BE2C (cell line): ENCODE measurements around the gene CILP2.

ENCODE experiments used
- DNase-seq: peaks from one replicate; pipeline ENCODE4 v3.0.0-alpha.2; 2020
- H3K27me3 ChIP-seq: fragments of 250-450 bp; sonication (Bioruptor Pico); 2 replicates; pipeline ENCODE4 v1.5.1; 2020; ENCODE audit warnings: mild to moderate bottlenecking
- H3K36me3 ChIP-seq: fragments of 250-450 bp; sonication (Bioruptor Pico); 2 replicates; pipeline ENCODE4 v1.5.1; 2020; ENCODE audit warnings: mild to moderate bottlenecking
- H3K4me1 ChIP-seq: fragments of 250-450 bp; sonication (Bioruptor Pico); 2 replicates; pipeline ENCODE4 v1.5.1; 2020
- H3K4me3 ChIP-seq: 2 replicates; pipeline ENCODE4 v1.5.1; 2011; ENCODE audit warnings: low read depth, low read length
- H3K9me3 ChIP-seq: fragments of 250-450 bp; sonication (Bioruptor Pico); 2 replicates; pipeline ENCODE4 v1.5.1; 2020
- CTCF ChIP-seq: IDR thresholded peaks from 2 replicates; pipeline ENCODE4 v1.5.1; 2012; ENCODE audit warnings: mild to moderate bottlenecking, low read depth, low read length

CILP2 gene

GRCh38 chr19:19541616-19542015 lies 3.6 kb downstream of the CILP2 start:
- H3K36me3 ChIP-seq, result no peaks in the 10 kb centered on the region
- no peak for DNase-seq
- no peak for TF ChIP-seq CTCF
- no peaks in the 10 kb centered on the region for H3K4me1 ChIP-seq
- H3K27me3 ChIP-seq, result peaks cover 14% of the 10 kb centered on the region
- H3K4me3 ChIP-seq, result no peak overlapping the region
- peaks cover 3% of the 10 kb centered on the region for H3K9me3 ChIP-seq

- no peak for DNase-seq
- Histone ChIP-seq H3K27me3 (peaks cover 11% of the 10 kb centered on the region), H3K4me3 (no peak overlapping the region), H3K36me3 (no peaks in the 10 kb centered on the region), H3K9me3 (peaks cover 3% of the 10 kb centered on the region), H3K4me1 (no peaks in the 10 kb centered on the region)
- no peak for TF ChIP-seq CTCF
Measured at GRCh38 chr19:19542507-19542906, 4.4 kb downstream of the CILP2 start.

- no peak for DNase-seq
- Histone ChIP-seq H3K4me1 (no peaks in the 10 kb centered on the region), H3K27me3 (peaks cover 5% of the 10 kb centered on the region), H3K4me3 (no peak overlapping the region), H3K36me3 (no peaks in the 10 kb centered on the region), H3K9me3 (peaks cover 3% of the 10 kb centered on the region)
- no peak for TF ChIP-seq CTCF
Measured at GRCh38 chr19:19543101-19543500, 5.0 kb downstream of the CILP2 start.

GRCh38 chr19:19543640-19544039 lies 5.6 kb downstream of the CILP2 start:
- no peak for TF ChIP-seq CTCF
- peaks cover 3% of the 10 kb centered on the region for H3K9me3 ChIP-seq
- no peak overlapping the region for H3K4me3 ChIP-seq
- no peaks in the 10 kb centered on the region; the same call in none of the 2 replicates for H3K27me3 ChIP-seq
- no peaks in the 10 kb centered on the region for H3K36me3 ChIP-seq
- H3K4me1 ChIP-seq, result no peaks in the 10 kb centered on the region
- DNase-seq, result no peak

- peaks cover 3% of the 10 kb centered on the region for H3K9me3 ChIP-seq
- H3K36me3 ChIP-seq, result no peaks in the 10 kb centered on the region
- H3K27me3 ChIP-seq, result no peaks in the 10 kb centered on the region
- DNase-seq, result no peak
- H3K4me1 ChIP-seq, result no peaks in the 10 kb centered on the region
- no peak overlapping the region for H3K4me3 ChIP-seq
- TF ChIP-seq CTCF, result no peak
Measured at GRCh38 chr19:19544257-19544953, 6.3 kb downstream of the CILP2 start.

- Histone ChIP-seq H3K36me3 (no peaks in the 10 kb centered on the region), H3K27me3 (no peaks in the 10 kb centered on the region), H3K4me1 (no peaks in the 10 kb centered on the region), H3K4me3 (no peak overlapping the region), H3K9me3 (peaks cover 3% of the 10 kb centered on the region)
- peak; percentile 8 for DNase-seq
- no peak for TF ChIP-seq CTCF
Measured at GRCh38 chr19:19544954-19545591, 7.0 kb downstream of the CILP2 start.
